GM18498 (cell line): Measurements from ENCODE around the gene COASY.
"Not testable (repeated sequence)": the region's sequence is repeated elsewhere in the genome, so short reads cannot be mapped to it uniquely, and the experiment has no call there.

Experiments used
- ATAC-seq: cut with Tn5 transposase; IDR thresholded peaks from one replicate; pipeline ENCODE4 v1.9.1; 2021; ENCODE audit warnings: mild to moderate bottlenecking, moderate library complexity; ENCODE audit not compliant: unreplicated experiment

COASY gene

DNA sequence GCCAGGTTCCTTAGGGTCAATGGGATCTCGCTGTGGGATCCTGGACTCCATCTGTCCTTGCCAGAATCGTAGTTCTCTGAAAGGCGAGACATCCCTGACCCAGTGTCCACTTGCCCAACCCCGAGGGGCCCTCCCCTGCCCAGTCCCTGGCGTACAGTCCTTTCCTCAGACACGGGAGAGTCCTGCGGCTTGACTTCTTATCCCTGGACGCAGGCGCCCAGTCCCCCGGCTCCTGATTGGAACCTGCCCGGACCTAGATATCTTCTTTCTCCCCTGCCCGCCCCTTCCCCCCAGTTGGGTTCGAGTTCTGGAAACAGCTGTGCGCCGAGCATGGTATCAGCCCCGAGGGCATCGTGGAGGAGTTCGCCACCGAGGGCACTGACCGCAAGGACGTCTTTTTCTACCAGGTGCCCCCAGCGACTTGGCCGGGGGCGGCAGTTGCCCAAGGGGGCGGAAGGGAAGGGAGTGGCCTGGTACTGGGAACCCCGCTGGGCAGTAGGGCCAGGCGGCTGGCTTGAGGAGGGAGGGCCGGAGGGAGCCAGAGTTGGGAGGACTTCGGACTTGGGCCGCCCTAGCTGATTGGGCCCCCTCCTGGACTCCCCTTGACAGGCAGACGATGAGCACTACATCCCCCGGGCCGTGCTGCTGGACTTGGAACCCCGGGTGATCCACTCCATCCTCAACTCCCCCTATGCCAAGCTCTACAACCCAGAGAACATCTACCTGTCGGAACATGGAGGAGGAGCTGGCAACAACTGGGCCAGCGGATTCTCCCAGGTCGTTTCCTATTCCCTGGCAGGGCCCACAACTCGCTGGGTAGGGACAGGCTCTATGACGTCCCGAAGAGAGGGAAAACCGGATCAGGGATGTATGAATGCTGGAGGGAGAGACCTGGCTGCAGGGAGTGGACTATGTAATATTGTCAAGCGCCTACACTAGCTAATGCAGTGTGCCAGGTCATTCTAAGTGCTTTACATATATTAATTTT, 48.2 kb downstream of the COASY start:
- ATAC-seq: not testable (repeated sequence)

DNA sequence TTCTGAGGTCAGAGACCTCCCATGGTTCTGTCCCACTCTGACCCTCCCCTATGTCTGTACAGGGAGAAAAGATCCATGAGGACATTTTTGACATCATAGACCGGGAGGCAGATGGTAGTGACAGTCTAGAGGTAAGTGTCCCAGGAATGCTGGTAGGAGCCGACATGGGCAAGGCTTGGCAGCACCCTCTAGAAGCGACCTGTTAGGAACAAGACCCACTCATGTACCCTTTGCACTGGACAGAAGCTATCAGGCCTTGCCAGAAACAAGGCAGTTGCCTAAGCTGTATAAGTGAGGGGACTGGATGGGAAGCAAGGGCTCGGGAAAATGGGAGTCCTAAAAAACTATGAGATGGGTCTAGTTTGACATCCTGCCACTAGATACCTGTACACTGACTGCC, 50.1 kb downstream of the COASY start:
- ATAC-seq: no peak

DNA sequence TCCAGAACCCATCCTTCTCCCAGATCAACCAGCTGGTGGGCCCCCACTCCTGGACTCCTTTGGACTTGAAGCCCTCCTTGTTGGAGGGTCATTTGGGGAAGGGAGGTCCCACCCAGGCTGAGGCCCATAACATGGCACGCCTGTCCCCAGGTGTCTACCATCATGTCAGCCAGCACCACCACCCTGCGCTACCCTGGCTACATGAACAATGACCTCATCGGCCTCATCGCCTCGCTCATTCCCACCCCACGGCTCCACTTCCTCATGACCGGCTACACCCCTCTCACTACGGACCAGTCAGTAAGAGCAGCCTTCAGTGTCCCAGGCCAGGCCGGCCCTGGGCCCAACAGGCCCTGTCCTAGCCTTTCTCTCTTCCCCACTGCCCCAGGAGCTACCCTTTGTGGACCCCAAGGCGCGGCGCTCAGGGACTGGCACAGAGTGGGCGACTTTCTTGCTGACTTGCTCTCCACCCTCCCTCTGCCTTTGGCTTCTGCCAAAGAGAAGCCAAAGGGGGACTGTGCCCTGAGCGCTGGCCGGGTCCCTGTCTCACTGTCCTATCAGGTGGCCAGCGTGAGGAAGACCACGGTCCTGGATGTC, 51.8 kb downstream of the COASY start:
- ATAC-seq: no peak
